Endodermal cell (in vitro differentiated cells): Measurements from ENCODE around the gene PKD1. TPM values are rescaled to one million over a fixed set of nuclear protein-coding genes. Genes with fewer than 3 reads are reported as not detected.

ENCODE experiments used
- DNase-seq: peaks from one replicate; pipeline ENCODE4 v3.0.0-alpha.2; 2017
- H3K27ac ChIP-seq: 2 replicates; pipeline ENCODE4 v1.5.1; 2013; ENCODE audit warnings: mild to moderate bottlenecking, low read depth, low read length, moderate library complexity
- H3K27me3 ChIP-seq: 2 replicates; pipeline ENCODE4 v1.6.1; 2013; ENCODE audit warnings: mild to moderate bottlenecking, low read length, moderate library complexity; ENCODE audit not compliant: insufficient read depth, control insufficient read depth, poor library complexity, severe bottlenecking
- H3K36me3 ChIP-seq: 2 replicates; pipeline ENCODE4 v1.7.0; 2013; ENCODE audit warnings: mild to moderate bottlenecking, low read length, moderate library complexity; ENCODE audit not compliant: control insufficient read depth, insufficient read depth
- H3K4me1 ChIP-seq: one replicate; pipeline ENCODE4 v1.7.0; 2013; ENCODE audit warnings: low read length; ENCODE audit not compliant: control insufficient read depth, insufficient read depth
- H3K4me3 ChIP-seq: 2 replicates; pipeline ENCODE4 v1.5.1; 2013; ENCODE audit warnings: mild to moderate bottlenecking, low read length, moderate library complexity
- H3K9ac ChIP-seq: 2 replicates; pipeline ENCODE4 v1.6.1; 2013; ENCODE audit warnings: mild to moderate bottlenecking, low read length, moderate library complexity; ENCODE audit not compliant: poor library complexity, severe bottlenecking; ENCODE audit errors: extremely low read depth
- H3K9me3 ChIP-seq: 2 replicates; pipeline ENCODE4 v1.6.1; 2013; ENCODE audit warnings: mild to moderate bottlenecking, low read length, moderate library complexity; ENCODE audit not compliant: control insufficient read depth
- H3K27ac Mint-ChIP-seq: 2 replicates; pipeline ENCODE4 v1.8.0; 2020; ENCODE audit warnings: mixed read lengths
- H3K27me3 Mint-ChIP-seq: 2 replicates; pipeline ENCODE4 v1.8.0; 2021; ENCODE audit warnings: mild to moderate bottlenecking, mixed read lengths; ENCODE audit not compliant: insufficient read depth
- H3K36me3 Mint-ChIP-seq: 2 replicates; pipeline ENCODE4 v1.8.0; 2020; ENCODE audit warnings: low read depth, mixed read lengths
- H3K4me1 Mint-ChIP-seq: 2 replicates; pipeline ENCODE4 v1.8.0; 2020; ENCODE audit warnings: mixed read lengths
- H3K4me3 Mint-ChIP-seq: 2 replicates; pipeline ENCODE4 v1.8.0; 2020; ENCODE audit warnings: mild to moderate bottlenecking, moderate library complexity, mixed read lengths
- H3K9me3 Mint-ChIP-seq: 2 replicates; pipeline ENCODE4 v1.8.0; 2020; ENCODE audit warnings: mild to moderate bottlenecking, mixed read lengths
- CTCF ChIP-seq: fragments of 200-600 bp; sonication (generic); conservative IDR thresholded peaks from 2 replicates; pipeline ENCODE4 v1.5.0; 2021; ENCODE audit warnings: antibody characterized with exemption, mild to moderate bottlenecking
- WGBS, 2 experiments: methylation state at CpG; one replicate each; pipeline versions ENCODE4 v1.1.5 to v1.1.7; 2013; ENCODE audit warnings: missing lambda C conversion rate in 2 of 2, mixed read lengths in 1 of 2; ENCODE audit not compliant: insufficient coverage in 1 of 2, insufficient read length in 1 of 2; 5-methylcytosine and 5-hydroxymethylcytosine counted together
- total RNA-seq, 2 donors: library from RNA; stranded (reverse); fragmentation: NEBNext Ultra II Directional in 1 of 2; extraction: Animal tissue kit (Norgen Biotek cat#: 25700) in 1 of 2; gene quantifications; 2 replicates in 1 of 2; 3 replicates in 1 of 2; pipeline ENCODE4 v1.2.1, GENCODE V29; 2021

PKD1 gene
- total RNA-seq, 2 donors from 2014 or later, result 104 to 110 TPM

DNA sequence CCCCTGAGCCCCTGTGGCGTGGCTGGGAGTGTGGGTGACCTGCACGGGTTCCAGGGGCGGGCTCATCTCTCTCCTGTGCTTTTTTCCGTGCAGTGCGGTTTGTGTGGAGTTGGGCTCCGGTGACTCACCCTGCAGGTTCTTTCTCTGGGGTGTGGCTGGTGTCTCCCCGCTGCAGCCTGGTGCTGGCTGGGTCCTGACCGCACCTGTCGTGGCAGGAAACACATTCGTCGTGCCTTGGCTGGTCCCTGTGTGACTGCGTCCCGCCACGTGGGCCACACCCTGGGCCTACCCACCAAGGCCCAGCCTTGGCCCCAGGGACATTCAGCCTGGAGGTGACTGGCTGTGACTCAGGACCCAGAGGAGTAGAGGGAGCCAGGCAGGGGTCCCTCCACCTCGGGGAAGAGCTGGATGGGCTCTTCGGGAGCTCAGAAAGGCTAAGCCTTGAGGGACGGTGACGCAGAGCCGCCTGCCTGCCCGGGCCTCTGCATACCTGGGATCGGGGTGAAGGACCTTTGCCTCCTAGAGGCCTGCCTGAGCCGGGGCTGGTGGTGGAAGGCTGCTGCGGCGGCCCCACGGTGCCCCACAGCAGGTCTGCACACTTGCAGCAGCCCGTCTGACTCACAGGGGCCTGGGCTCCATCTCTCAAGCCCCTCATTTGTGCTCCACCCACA, 27.6 kb upstream of the PKD1 start:
- Mint-ChIP-seq H3K27ac (no peak overlapping the region), H3K9me3 (no peaks in the 10 kb centered on the region), H3K4me1 (peaks cover 5% of the 10 kb centered on the region), H3K27me3 (no peaks in the 10 kb centered on the region), H3K4me3 (no peak overlapping the region), H3K36me3 (peaks cover 18% of the 10 kb centered on the region)
- Histone ChIP-seq H3K4me1 (no peaks in the 10 kb centered on the region), H3K4me3 (no peak overlapping the region), H3K9ac (no peak overlapping the region), H3K36me3 (no peaks in the 10 kb centered on the region), H3K9me3 (no peaks in the 10 kb centered on the region), H3K27me3 (no peaks in the 10 kb centered on the region), H3K27ac (no peak overlapping the region)
- WGBS, 2 experiments, result 85 to 97% methylated on average over 12 to 26 of the region's 26 CpGs
- DNase-seq, result no peak
- TF ChIP-seq CTCF, result no peak

DNA sequence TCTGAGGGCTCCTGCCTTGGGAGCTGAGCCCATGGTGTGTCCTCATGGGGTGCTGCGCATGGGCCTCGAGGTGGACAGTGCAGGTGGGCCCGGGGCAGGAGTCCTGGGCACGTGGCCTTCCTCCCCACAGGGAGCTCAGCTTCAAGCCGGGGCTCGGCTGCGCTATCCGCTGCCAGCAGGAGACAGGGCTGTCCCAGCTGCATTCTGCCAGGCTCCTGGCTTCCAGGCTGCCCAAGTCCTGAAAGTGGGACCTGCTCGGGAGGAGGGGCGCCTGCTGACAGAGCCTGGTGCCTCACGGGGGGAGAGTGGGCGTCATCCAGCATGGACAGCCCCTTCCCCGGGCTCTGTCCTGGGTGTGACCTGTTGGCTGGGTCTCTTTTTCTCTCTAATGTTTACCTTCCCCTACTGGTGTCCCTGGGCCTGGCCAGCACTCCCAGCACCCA, 27.0 kb upstream of the PKD1 start:
- no peak for TF ChIP-seq CTCF
- Mint-ChIP-seq H3K27me3 (no peaks in the 10 kb centered on the region), H3K9me3 (no peaks in the 10 kb centered on the region), H3K36me3 (peaks cover 12% of the 10 kb centered on the region), H3K27ac (no peak overlapping the region), H3K4me3 (no peak overlapping the region), H3K4me1 (peaks cover 10% of the 10 kb centered on the region)
- H3K9me3 ChIP-seq, result no peaks in the 10 kb centered on the region
- H3K27me3 ChIP-seq, result no peaks in the 10 kb centered on the region
- no peak overlapping the region for H3K4me3 ChIP-seq
- 94 to 98% methylated on average over 12 to 13 of the region's 13 CpGs for WGBS, 2 experiments
- H3K27ac ChIP-seq, result no peak overlapping the region
- no peak overlapping the region for H3K9ac ChIP-seq
- peaks cover 5% of the 10 kb centered on the region for H3K4me1 ChIP-seq
- no peaks in the 10 kb centered on the region for H3K36me3 ChIP-seq
- DNase-seq, result no peak

DNA sequence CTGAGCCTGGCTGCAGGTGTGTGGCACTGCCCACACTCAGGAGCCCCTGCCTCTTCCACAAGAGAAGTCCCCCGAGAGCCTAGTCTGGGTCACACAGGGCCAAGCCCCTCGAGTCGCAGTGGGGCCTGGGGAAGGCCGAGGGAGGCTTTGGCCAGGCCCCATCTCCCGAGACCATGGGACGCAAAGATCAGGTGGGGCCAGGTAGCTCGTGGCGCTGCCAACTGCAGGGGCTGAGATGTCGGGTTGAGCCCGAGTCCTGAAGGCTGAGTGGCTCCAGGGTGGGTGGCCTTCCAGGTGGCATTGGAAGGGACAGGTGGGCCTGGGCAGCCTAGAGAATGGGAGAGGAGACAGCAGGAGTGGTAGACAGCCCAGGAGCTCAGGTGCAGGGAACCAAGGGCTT, 26.2 kb upstream of the PKD1 start:
- H3K9me3 ChIP-seq, result no peaks in the 10 kb centered on the region

More for the DNA sequence above, 26.2 kb upstream of the PKD1 start:
- Mint-ChIP-seq H3K27me3 (no peaks in the 10 kb centered on the region), H3K4me1 (peaks cover 18% of the 10 kb centered on the region), H3K27ac (peak overlapping the region; percentile 26), H3K9me3 (no peaks in the 10 kb centered on the region), H3K4me3 (no peak overlapping the region), H3K36me3 (peaks cover 10% of the 10 kb centered on the region)
- 94 to 98% methylated on average over 8 to 10 of the region's 10 CpGs for WGBS, 2 experiments
- no peaks in the 10 kb centered on the region for H3K27me3 ChIP-seq
- TF ChIP-seq CTCF, result no peak
- peak overlapping the region; percentile 53 for H3K27ac ChIP-seq
- H3K4me3 ChIP-seq, result no peak overlapping the region
- no peak for DNase-seq
- peaks cover 13% of the 10 kb centered on the region for H3K4me1 ChIP-seq
- H3K36me3 ChIP-seq, result no peaks in the 10 kb centered on the region
- no peak overlapping the region for H3K9ac ChIP-seq
